Left ventricle myocardium inferior (tissue), 1 donor: ENCODE data around the gene IWS1. TPM values are rescaled to one million over a fixed set of nuclear protein-coding genes. Genes with fewer than 3 reads are reported as not detected.

Experiments
- DNase-seq: peaks from one replicate; pipeline ENCODE4 v3.0.0-alpha.2; 2020
- H3K27ac ChIP-seq: fragments of 200-600 bp; replicated peaks from 2 replicates; pipeline ENCODE4 v1.8.0; 2021
- H3K27me3 ChIP-seq: fragments of 200-600 bp; 2 replicates; pipeline ENCODE4 v1.8.0; 2021; ENCODE audit warnings: low read depth
- H3K36me3 ChIP-seq: fragments of 200-600 bp; 2 replicates; pipeline ENCODE4 v1.8.0; 2021
- H3K4me1 ChIP-seq: fragments of 200-600 bp; 2 replicates; pipeline ENCODE4 v1.8.0; 2021
- H3K4me3 ChIP-seq: fragments of 200-600 bp; 2 replicates; pipeline ENCODE4 v1.8.0; 2021; ENCODE audit warnings: mild to moderate bottlenecking, moderate library complexity
- H3K9me3 ChIP-seq: fragments of 200-600 bp; replicated peaks from 2 replicates; pipeline ENCODE4 v1.8.0; 2021
- intact Hi-C: fragments of 100-400 bp; cut with micrococcal nuclease; formaldehyde crosslinking; loops from one replicate; pipeline ENCODE4 v1.11.0; 2022
- long read RNA-seq: library from polyadenylated mRNA; unstranded; transcript quantifications from one replicate; pipeline ENCODE4 v2.0.0, GENCODE V29; 2021
- total RNA-seq: library from RNA; stranded (reverse); fragmentation: NEBNext Ultra II Directional; extraction: Animal tissue kit (Norgen Biotek cat#: 25700); gene quantifications from one replicate; pipeline ENCODE4 v1.2.1, GENCODE V29; 2021
- TF ChIP-seq, protein P1 (sequence below): fragments of 200-600 bp; IDR thresholded peaks from 2 replicates; pipeline ENCODE4 v1.8.0; 2021; ENCODE audit warnings: antibody characterized with exemption, mild to moderate bottlenecking, borderline replicate concordance
- donor health status: DM: no; HTN: yes; CAD: no; lungs with severe emphysema.

The IWS1 gene
- 59.8 TPM for total RNA-seq
- long read RNA-seq, transcript IWS1-201 (14 exons, 2,958 nt): major isoform, 14 of 82 reads
- long read RNA-seq, partial matches to known transcripts: 5 of 82 reads
- long read RNA-seq, other reads (novel, unspliced or antisense): 63 of 82 reads

DNA sequence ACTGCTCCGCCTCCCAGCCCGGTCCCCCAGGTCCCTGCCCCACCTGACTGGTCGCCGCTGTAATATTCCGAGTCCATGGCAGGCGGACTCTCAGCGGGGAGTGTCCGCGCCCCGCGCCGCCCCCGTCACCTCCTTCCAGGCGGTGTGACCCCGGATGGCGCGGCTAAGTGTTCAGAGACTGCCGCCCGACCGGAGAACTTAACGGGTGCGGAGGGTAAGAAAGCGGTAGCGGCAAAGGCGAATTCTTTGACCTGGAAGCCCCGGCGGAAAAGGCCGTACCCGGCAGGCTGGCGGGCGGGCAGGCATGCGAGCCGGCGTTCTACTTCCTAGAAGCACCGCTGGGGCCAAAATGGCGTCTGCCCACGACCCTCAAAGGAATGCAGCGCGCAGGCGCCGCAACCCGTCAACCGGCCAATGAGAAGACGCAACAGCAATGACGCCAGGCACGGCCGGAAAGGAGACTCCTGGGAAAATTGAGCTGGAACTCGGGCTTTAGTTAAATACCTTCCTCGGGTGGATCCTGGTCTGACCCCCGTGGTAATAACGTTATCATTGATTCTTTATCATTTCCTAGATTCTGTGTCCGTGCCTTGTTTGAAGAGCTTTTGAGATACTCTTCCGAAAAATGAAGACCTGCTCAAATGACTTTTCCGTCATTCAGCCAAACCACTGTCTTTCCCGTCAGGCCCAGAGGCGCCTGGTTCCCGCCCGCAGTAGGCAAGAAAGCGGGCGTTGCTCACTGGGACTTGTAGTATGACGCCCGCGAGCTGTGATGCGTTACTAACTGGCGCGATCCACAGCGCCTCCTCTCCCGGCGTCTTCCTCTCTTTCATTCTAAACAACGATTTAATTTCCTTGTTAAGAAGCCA is at the start of gene IWS1:
Gene IWS1 (minus strand): TSS at position 358 of the 869 bp plus-strand sequence. CDS start 281 bp downstream, at position 77.
- H3K36me3 ChIP-seq: peaks cover 23% of the 10 kb centered on the region
- TF ChIP-seq, protein P1, sequence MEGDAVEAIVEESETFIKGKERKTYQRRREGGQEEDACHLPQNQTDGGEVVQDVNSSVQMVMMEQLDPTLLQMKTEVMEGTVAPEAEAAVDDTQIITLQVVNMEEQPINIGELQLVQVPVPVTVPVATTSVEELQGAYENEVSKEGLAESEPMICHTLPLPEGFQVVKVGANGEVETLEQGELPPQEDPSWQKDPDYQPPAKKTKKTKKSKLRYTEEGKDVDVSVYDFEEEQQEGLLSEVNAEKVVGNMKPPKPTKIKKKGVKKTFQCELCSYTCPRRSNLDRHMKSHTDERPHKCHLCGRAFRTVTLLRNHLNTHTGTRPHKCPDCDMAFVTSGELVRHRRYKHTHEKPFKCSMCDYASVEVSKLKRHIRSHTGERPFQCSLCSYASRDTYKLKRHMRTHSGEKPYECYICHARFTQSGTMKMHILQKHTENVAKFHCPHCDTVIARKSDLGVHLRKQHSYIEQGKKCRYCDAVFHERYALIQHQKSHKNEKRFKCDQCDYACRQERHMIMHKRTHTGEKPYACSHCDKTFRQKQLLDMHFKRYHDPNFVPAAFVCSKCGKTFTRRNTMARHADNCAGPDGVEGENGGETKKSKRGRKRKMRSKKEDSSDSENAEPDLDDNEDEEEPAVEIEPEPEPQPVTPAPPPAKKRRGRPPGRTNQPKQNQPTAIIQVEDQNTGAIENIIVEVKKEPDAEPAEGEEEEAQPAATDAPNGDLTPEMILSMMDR: peak; percentile 59
- H3K9me3 ChIP-seq: no peaks in the 10 kb centered on the region
- peak; percentile 94 for DNase-seq
- peak within 1 kb of the TSS; percentile 95 for H3K27ac ChIP-seq
- no peaks in the 10 kb centered on the region for H3K27me3 ChIP-seq
- H3K4me3 ChIP-seq: peak within 1 kb of the TSS; percentile 95
- intact Hi-C loops: no loop called here
- H3K4me1 ChIP-seq: peaks cover 42% of the 10 kb centered on the region

DNA sequence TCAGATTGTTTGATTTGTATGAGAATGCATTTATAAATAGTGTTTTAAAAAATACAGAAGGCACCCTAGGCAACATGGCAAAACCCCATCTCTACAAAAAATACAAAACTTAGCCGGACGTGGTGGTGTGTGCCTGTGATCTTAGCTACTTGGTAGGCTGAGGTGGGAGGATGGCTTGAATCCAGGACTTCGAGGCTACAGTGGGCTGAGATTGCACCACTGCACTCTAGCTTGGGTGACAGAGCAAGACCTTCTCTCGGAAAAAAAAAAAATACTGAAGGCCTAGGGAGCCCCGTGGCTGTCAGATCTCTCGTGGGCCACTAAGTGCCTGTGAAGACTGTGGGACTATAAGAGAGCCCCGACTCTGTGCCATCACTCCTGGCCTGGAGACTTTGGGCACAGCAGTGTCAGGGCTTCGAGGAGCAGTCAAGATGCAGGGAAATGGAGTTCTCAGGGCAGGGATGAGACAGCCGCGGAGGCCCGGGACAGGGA is 49.7 kb upstream of the IWS1 start:
- Histone ChIP-seq H3K9me3 (no peaks in the 10 kb centered on the region), H3K27me3 (no peaks in the 10 kb centered on the region), H3K36me3 (no peaks in the 10 kb centered on the region), H3K4me1 (peaks cover 16% of the 10 kb centered on the region), H3K27ac (peak overlapping the region; percentile 56), H3K4me3 (peak overlapping the region; percentile 17)
- DNase-seq: no peak
- TF ChIP-seq, protein P1: no peak
- intact Hi-C loops: no loop called here

DNA sequence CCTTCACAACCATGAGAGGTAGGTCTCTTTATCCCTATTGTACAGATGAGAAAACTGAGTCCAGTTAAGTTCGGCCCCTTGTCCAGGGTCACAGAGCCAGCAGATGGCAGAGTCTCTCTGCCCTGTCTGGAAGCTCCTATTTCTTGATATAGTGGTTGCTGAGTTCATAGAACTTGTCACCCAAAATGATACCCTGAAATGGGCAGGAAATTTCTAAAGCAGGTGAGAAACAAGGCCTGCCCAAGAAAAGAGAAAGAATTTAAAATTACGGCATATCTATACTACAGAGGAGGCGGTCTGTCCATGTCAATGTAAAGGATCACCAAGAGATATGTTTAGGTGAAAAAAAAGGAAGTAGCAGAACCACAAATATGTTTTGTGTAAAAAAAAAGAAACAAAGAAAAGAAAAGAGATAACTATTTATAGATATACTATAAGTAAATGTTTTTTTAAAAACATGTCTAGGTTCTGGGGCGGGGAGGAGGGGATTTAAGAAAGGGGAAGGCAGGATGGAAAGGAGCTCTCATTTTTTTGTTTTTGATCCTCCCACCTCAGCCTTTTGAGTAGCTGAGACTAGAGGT is 49.0 kb upstream of the IWS1 start:
- Histone ChIP-seq H3K27me3 (no peaks in the 10 kb centered on the region), H3K4me1 (peaks cover 22% of the 10 kb centered on the region), H3K9me3 (no peaks in the 10 kb centered on the region), H3K4me3 (no peak overlapping the region), H3K36me3 (no peaks in the 10 kb centered on the region), H3K27ac (no peak overlapping the region)
- TF ChIP-seq, protein P1: no peak
- DNase-seq: no peak
- intact Hi-C loops: no loop called here

DNA sequence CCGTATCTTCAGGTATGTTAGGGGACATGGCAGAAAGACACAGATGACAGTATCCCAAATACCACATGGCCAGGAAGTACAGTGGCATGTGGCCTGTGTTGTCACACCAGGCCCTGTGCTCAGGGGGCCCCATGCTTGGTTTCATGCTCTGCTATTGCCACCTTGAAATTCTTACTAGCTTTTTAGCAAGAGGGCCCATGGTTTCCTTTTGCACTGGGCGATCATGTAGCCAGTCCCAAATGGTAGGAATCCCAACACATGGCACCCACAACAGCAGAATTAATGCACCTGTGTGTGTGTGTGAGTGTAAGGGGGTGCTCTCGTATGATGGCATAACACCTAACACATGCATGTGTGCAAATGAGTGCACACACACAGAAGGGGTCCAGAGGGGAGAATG is 48.4 kb upstream of the IWS1 start:
- H3K27me3 ChIP-seq: no peaks in the 10 kb centered on the region
- H3K9me3 ChIP-seq: no peaks in the 10 kb centered on the region
- H3K4me1 ChIP-seq: peaks cover 29% of the 10 kb centered on the region
- H3K4me3 ChIP-seq: no peak overlapping the region
- TF ChIP-seq, protein P1: no peak
- H3K27ac ChIP-seq: no peak overlapping the region
- intact Hi-C loops: no loop called here
- no peaks in the 10 kb centered on the region for H3K36me3 ChIP-seq
- DNase-seq: no peak

DNA sequence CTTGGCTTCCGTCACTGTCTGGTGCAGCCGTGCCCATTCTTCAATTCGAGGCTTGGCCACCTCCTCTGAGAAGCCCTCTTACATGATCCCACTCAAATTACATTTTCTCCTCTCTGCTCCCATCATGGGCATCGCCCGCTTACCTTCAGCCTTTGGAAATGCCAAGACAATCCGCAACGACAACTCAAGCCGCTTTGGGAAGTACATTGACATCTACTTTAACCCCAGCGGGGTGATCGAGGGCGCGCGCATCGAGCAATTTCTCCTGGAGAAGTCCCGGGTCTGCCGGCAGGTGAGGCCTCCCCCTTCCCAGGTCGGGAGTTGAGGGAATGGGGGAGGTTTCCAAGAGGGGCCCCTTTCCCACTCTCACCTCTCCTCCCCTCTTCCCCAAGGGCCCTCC is 47.5 kb upstream of the IWS1 start:
- DNase-seq: no peak

More for the DNA sequence above, 47.5 kb upstream of the IWS1 start:
- Histone ChIP-seq H3K4me1 (peaks cover 37% of the 10 kb centered on the region), H3K27ac (no peak overlapping the region), H3K36me3 (no peaks in the 10 kb centered on the region), H3K4me3 (no peak overlapping the region), H3K9me3 (no peaks in the 10 kb centered on the region), H3K27me3 (no peaks in the 10 kb centered on the region)
- intact Hi-C loops: no loop called here
- TF ChIP-seq, protein P1: no peak
